HG02610 (cell line): ENCODE measurements around the gene TET2.

Experiments used
- ATAC-seq: cut with Tn5 transposase; IDR thresholded peaks from one replicate; pipeline ENCODE4 v1.9.1; 2021; ENCODE audit warnings: mild to moderate bottlenecking, moderate library complexity; ENCODE audit not compliant: unreplicated experiment

The TET2 gene

GRCh38 chr4:105146276-105147015, at the start of gene TET2:
Gene TET2 (plus strand): TSS chr4:105146876. CDS start chr4:105233943, 87,067 bp downstream.
- peak; percentile 87 for ATAC-seq

GRCh38 chr4:105102016-105102415, 44.7 kb upstream of the TET2 start:
- no peak for ATAC-seq

GRCh38 chr4:105106426-105106825, 40.2 kb upstream of the TET2 start:
- ATAC-seq: no peak

- ATAC-seq: no peak
Measured at GRCh38 chr4:105107095-105107856, 39.4 kb upstream of the TET2 start.

- no peak for ATAC-seq
Measured at GRCh38 chr4:105108971-105109370, 37.7 kb upstream of the TET2 start.

GRCh38 chr4:105112274-105112673, 34.4 kb upstream of the TET2 start:
- ATAC-seq: no peak

GRCh38 chr4:105113800-105114199, 32.9 kb upstream of the TET2 start:
- ATAC-seq: no peak

- no peak for ATAC-seq
Measured at GRCh38 chr4:105116616-105117319, 29.9 kb upstream of the TET2 start.

- no peak for ATAC-seq
Measured at GRCh38 chr4:105119356-105119755, 27.3 kb upstream of the TET2 start.

- no peak for ATAC-seq
Measured at GRCh38 chr4:105120626-105121025, 26.1 kb upstream of the TET2 start.

GRCh38 chr4:105122350-105122749, 24.3 kb upstream of the TET2 start:
- ATAC-seq: no peak

- ATAC-seq: no peak
Measured at GRCh38 chr4:105126311-105127169, 20.1 kb upstream of the TET2 start.

GRCh38 chr4:105127170-105127445, 19.6 kb upstream of the TET2 start:
- no peak for ATAC-seq

GRCh38 chr4:105128208-105128607, 18.5 kb upstream of the TET2 start:
- ATAC-seq: no peak

GRCh38 chr4:105129286-105130040, 17.2 kb upstream of the TET2 start:
- no peak for ATAC-seq

- ATAC-seq: no peak
Measured at GRCh38 chr4:105130945-105131344, 15.7 kb upstream of the TET2 start.

- ATAC-seq: no peak
Measured at GRCh38 chr4:105133976-105134375, 12.7 kb upstream of the TET2 start.

GRCh38 chr4:105135785-105136184, 10.9 kb upstream of the TET2 start:
- ATAC-seq: peak; percentile 52

GRCh38 chr4:105137121-105137875, 9.4 kb upstream of the TET2 start:
- no peak for ATAC-seq

- peak; percentile 30 for ATAC-seq
Measured at GRCh38 chr4:105139646-105140045, 7.0 kb upstream of the TET2 start.
